Peyer's patch (tissue), 4 donors: ENCODE results near the gene VTA1. TPM values are rescaled to one million over a fixed set of nuclear protein-coding genes. Genes with fewer than 3 reads are reported as not detected.

Experiments used
- DNase-seq, 3 donors: peaks; one replicate each; pipeline ENCODE4 v3.0.0-alpha.2; 2017 to 2019
- H3K27ac ChIP-seq, 4 donors: fragments of 200-600 bp; sonication (generic); one replicate each; pipeline ENCODE4 v1.5.1; 2016 to 2019
- H3K27me3 ChIP-seq, 2 donors: fragments of 200-600 bp; sonication (generic); one replicate each; pipeline ENCODE4 v1.5.1; 2019
- H3K36me3 ChIP-seq, 3 donors: fragments of 200-600 bp; sonication (generic); one replicate each; pipeline ENCODE4 v1.5.1; 2016 to 2019
- H3K4me1 ChIP-seq, 4 donors: fragments of 200-600 bp; sonication (generic); one replicate each; pipeline ENCODE4 v1.5.1; 2016 to 2019
- H3K4me3 ChIP-seq, 4 donors: fragments of 200-600 bp; sonication (generic); 1 replicate in 3 of 4; 2 replicates in 1 of 4; pipeline ENCODE4 v1.5.1; 2016 to 2019; ENCODE audit warnings: mild to moderate bottlenecking in 1 of 4
- H3K9me3 ChIP-seq, 4 donors: fragments of 200-600 bp; sonication (generic); one replicate each; pipeline ENCODE4 v1.5.1; 2016 to 2019; ENCODE audit warnings: mild to moderate bottlenecking in 1 of 4
- CTCF ChIP-seq, 6 experiments: fragments of 450-650 bp in 4 of 6; fragments of 200-600 bp in 2 of 6; sonication (generic) in 1 of 6; IDR thresholded peaks; one replicate each; pipeline ENCODE4 v1.5.1; 2017 to 2019; ENCODE audit warnings: antibody characterized with exemption in 6 of 6, mild to moderate bottlenecking in 3 of 6, moderate library complexity in 1 of 6
- POLR2A ChIP-seq, 2 donors: fragments of 450-650 bp; IDR thresholded peaks; one replicate each; pipeline ENCODE4 v1.5.1; 2017; ENCODE audit warnings: antibody characterized with exemption in 2 of 2, mild to moderate bottlenecking in 2 of 2, moderate library complexity in 2 of 2
- total RNA-seq, 4 donors: library from RNA; depleted of rRNA; stranded (reverse); fragments of >200 nt; gene quantifications; one replicate each; pipeline ENCODE4 v1.1.0, GENCODE V29; 2016

VTA1 gene
- total RNA-seq, 4 donors from 2014 or later: 41.3 to 60.9 (median 50.4) TPM

- no peaks in the 10 kb centered on the region for H3K36me3 ChIP-seq
- H3K27me3 ChIP-seq: no peaks in the 10 kb centered on the region
- no peak overlapping the region for H3K27ac ChIP-seq
- no peak overlapping the region for H3K4me3 ChIP-seq
- TF ChIP-seq CTCF (IDR thresholded peaks at IDR 0.05): no peak
- no peak for TF ChIP-seq POLR2A (IDR thresholded peaks at IDR 0.05)
- H3K4me1 ChIP-seq: no peaks in the 10 kb centered on the region
- no peak for DNase-seq
- H3K9me3 ChIP-seq: no peaks in the 10 kb centered on the region
Measured at GRCh38 chr6:142238881-142239280, 91.8 kb downstream of the VTA1 start.

- no peak for TF ChIP-seq POLR2A (IDR thresholded peaks at IDR 0.05)
- TF ChIP-seq CTCF (IDR thresholded peaks at IDR 0.05): no peak
- no peak for DNase-seq
- Histone ChIP-seq H3K27ac (no peak overlapping the region), H3K4me1 (no peaks in the 10 kb centered on the region), H3K4me3 (no peak overlapping the region), H3K27me3 (no peaks in the 10 kb centered on the region), H3K36me3 (no peaks in the 10 kb centered on the region), H3K9me3 (no peaks in the 10 kb centered on the region)
Measured at GRCh38 chr6:142240179-142240578, 93.1 kb downstream of the VTA1 start.

GRCh38 chr6:142241061-142241460, 94.0 kb downstream of the VTA1 start:
- Histone ChIP-seq H3K4me3 (no peak overlapping the region), H3K27ac (no peak overlapping the region), H3K4me1 (no peaks in the 10 kb centered on the region), H3K9me3 (no peaks in the 10 kb centered on the region), H3K27me3 (no peaks in the 10 kb centered on the region), H3K36me3 (no peaks in the 10 kb centered on the region)
- no peak for DNase-seq
- TF ChIP-seq POLR2A (IDR thresholded peaks at IDR 0.05): no peak
- no peak for TF ChIP-seq CTCF (IDR thresholded peaks at IDR 0.05)

- no peak overlapping the region for H3K27ac ChIP-seq
- H3K27me3 ChIP-seq: no peaks in the 10 kb centered on the region
- TF ChIP-seq POLR2A (IDR thresholded peaks at IDR 0.05) (no peak), CTCF (IDR thresholded peaks at IDR 0.05) (no peak)
- no peak overlapping the region for H3K4me3 ChIP-seq
- no peaks in the 10 kb centered on the region for H3K36me3 ChIP-seq
- no peak for DNase-seq
- H3K9me3 ChIP-seq: no peaks in the 10 kb centered on the region
- H3K4me1 ChIP-seq: no peaks in the 10 kb centered on the region
Measured at GRCh38 chr6:142242269-142242668, 95.2 kb downstream of the VTA1 start.

- H3K27ac ChIP-seq: no peak overlapping the region
- H3K4me1 ChIP-seq: no peaks in the 10 kb centered on the region
- no peak overlapping the region for H3K4me3 ChIP-seq
- TF ChIP-seq CTCF (IDR thresholded peaks at IDR 0.05): no peak
- no peak for TF ChIP-seq POLR2A (IDR thresholded peaks at IDR 0.05)
- no peaks in the 10 kb centered on the region for H3K9me3 ChIP-seq
- no peaks in the 10 kb centered on the region for H3K36me3 ChIP-seq
- no peak for DNase-seq
- H3K27me3 ChIP-seq: no peaks in the 10 kb centered on the region
Measured at GRCh38 chr6:142246960-142247359, 99.9 kb downstream of the VTA1 start.

- H3K9me3 ChIP-seq: no peaks in the 10 kb centered on the region
- H3K27me3 ChIP-seq: no peaks in the 10 kb centered on the region
- no peak overlapping the region for H3K27ac ChIP-seq
- DNase-seq: no peak
- H3K36me3 ChIP-seq: no peaks in the 10 kb centered on the region
- no peak for TF ChIP-seq POLR2A (IDR thresholded peaks at IDR 0.05)
- no peak for TF ChIP-seq CTCF (IDR thresholded peaks at IDR 0.05)
- no peak overlapping the region for H3K4me3 ChIP-seq
- no peaks in the 10 kb centered on the region for H3K4me1 ChIP-seq
Measured at GRCh38 chr6:142249266-142249665, 102.2 kb downstream of the VTA1 start.
